GM12878 (cell line): ENCODE measurements around the gene CRYZL1. TPM values are rescaled to one million over a fixed set of nuclear protein-coding genes. Genes with fewer than 3 reads are reported as not detected.
A peak's percentile ranks its signal among the peaks of the same experiment; 100 is the strongest.

ENCODE experiments used
- CREB1 ChIP-seq: IDR thresholded peaks from 2 replicates; pipeline ENCODE4 v1.6.1; 2012; ENCODE audit warnings: low read depth, mild to moderate bottlenecking, inconsistent platforms
- EP300 ChIP-seq, 2 experiments: fragments of 150-350 bp in 1 of 2; IDR thresholded peaks; 2 replicates each; pipeline ENCODE4 v1.6.1; 2011 to 2012; ENCODE audit warnings: low read depth in 2 of 2, low read length in 2 of 2, borderline replicate concordance in 1 of 2, improper control_type of control experiment in 1 of 2, inconsistent platforms in 1 of 2; ENCODE audit not compliant: control insufficient read depth in 1 of 2
- ETV6 ChIP-seq, 2 experiments: fragments of 450-650 bp in 1 of 2; IDR thresholded peaks in 1 of 2; conservative IDR thresholded peaks in 1 of 2; 2 replicates each; pipeline ENCODE4 v1.6.1; 2014; ENCODE audit warnings: antibody characterized with exemption in 1 of 2, borderline replicate concordance in 1 of 2, low read depth in 1 of 2, mild to moderate bottlenecking in 1 of 2, moderate library complexity in 1 of 2
- FOXK2 ChIP-seq: fragments of 450-650 bp; IDR thresholded peaks from 2 replicates; pipeline ENCODE4 v1.6.1; 2017; ENCODE audit warnings: mild to moderate bottlenecking, moderate library complexity
- HDAC6 ChIP-seq: fragments of 200-600 bp; sonication (generic); IDR thresholded peaks from one replicate; pipeline ENCODE4 v1.8.0; 2017; ENCODE audit warnings: antibody characterized with exemption; ENCODE audit not compliant: unreplicated experiment
- IKZF1 ChIP-seq: fragments of 450-650 bp; conservative IDR thresholded peaks from 2 replicates; pipeline ENCODE4 v1.6.1; 2017; ENCODE audit warnings: antibody characterized with exemption, mild to moderate bottlenecking
- KAT2A ChIP-seq: conservative IDR thresholded peaks from 2 replicates; pipeline ENCODE4 v1.6.1; 2011; ENCODE audit warnings: low read depth, low read length; ENCODE audit not compliant: control insufficient read depth
- NFIC ChIP-seq: IDR thresholded peaks from 2 replicates; pipeline ENCODE4 v1.6.1; 2012; ENCODE audit warnings: low read depth, mild to moderate bottlenecking, inconsistent platforms, low read length, moderate library complexity
- PML ChIP-seq: IDR thresholded peaks from 2 replicates; pipeline ENCODE4 v1.6.1; 2012; ENCODE audit warnings: low read length, inconsistent platforms
- SMC3 ChIP-seq: IDR thresholded peaks from 2 replicates; pipeline ENCODE4 v1.6.1; 2011; ENCODE audit warnings: low read length, improper control_type of control experiment, borderline replicate concordance
- SRF ChIP-seq, 2 experiments: IDR thresholded peaks; 2 replicates each; pipeline ENCODE4 v1.6.1; 2011; ENCODE audit warnings: low read depth in 2 of 2, low read length in 2 of 2, mild to moderate bottlenecking in 1 of 2, moderate library complexity in 1 of 2
- ZNF622 ChIP-seq: fragments of 450-650 bp; IDR thresholded peaks from 2 replicates; pipeline ENCODE4 v1.6.1; 2017; ENCODE audit warnings: mild to moderate bottlenecking, inconsistent platforms
- polyA plus RNA-seq, 11 experiments: library from polyadenylated mRNA; depleted of rRNA in 4 of 11; unstranded in 6 of 11; stranded (reverse) in 5 of 11; fragments of >200 nt; fragmentation: Nextera tagmentation in 4 of 11; fragmentation: Illumina TruSeq in 1 of 11; extraction: Ambion mirVana in 4 of 11; extraction: Trizol in 1 of 11; gene quantifications; 1 replicate in 1 of 11; 2 replicates in 10 of 11; pipeline versions ENCODE4 v1.2.1 to v1.2.3, GENCODE V29; 2011 to 2016; ENCODE audit warnings: inconsistent platforms in 2 of 11, missing spikeins in 2 of 11, low read depth in 1 of 11
- total RNA-seq, 4 experiments: library from RNA; depleted of rRNA in 3 of 4; stranded (reverse); fragments of >200 nt in 3 of 4; fragmentation: Illumina TruSeq in 1 of 4; extraction: Trizol in 1 of 4; gene quantifications; 2 replicates each; pipeline versions ENCODE4 v1.2.1 to v1.2.3, GENCODE V29; 2013 to 2021
- TF ChIP-seq, protein P1 (sequence below): fragments of 450-650 bp; IDR thresholded peaks from 2 replicates; pipeline ENCODE4 v1.6.1; 2017; ENCODE audit warnings: mild to moderate bottlenecking, moderate library complexity
- TF ChIP-seq, protein P2 (sequence below): fragments of 450-650 bp; IDR thresholded peaks from 2 replicates; pipeline ENCODE4 v1.6.1; 2016; ENCODE audit warnings: mild to moderate bottlenecking
- TF ChIP-seq, protein P3 (sequence below): fragments of 450-650 bp; formaldehyde crosslinking; IDR thresholded peaks from 2 replicates; pipeline ENCODE4 v1.5.0; 2022; ENCODE audit warnings: mild to moderate bottlenecking, missing genetic modification characterization
- TF ChIP-seq, protein P4 (sequence below): fragments of 450-650 bp; IDR thresholded peaks from 2 replicates; pipeline ENCODE4 v1.6.1; 2017; ENCODE audit warnings: mild to moderate bottlenecking

The CRYZL1 gene
- total and polyA plus RNA-seq, 10 of the 15 experiments (the other 5 are each of a cell fraction or from before 2014, with no cell fraction given): 14.3 to 72.4 (median 30.7) TPM

DNA sequence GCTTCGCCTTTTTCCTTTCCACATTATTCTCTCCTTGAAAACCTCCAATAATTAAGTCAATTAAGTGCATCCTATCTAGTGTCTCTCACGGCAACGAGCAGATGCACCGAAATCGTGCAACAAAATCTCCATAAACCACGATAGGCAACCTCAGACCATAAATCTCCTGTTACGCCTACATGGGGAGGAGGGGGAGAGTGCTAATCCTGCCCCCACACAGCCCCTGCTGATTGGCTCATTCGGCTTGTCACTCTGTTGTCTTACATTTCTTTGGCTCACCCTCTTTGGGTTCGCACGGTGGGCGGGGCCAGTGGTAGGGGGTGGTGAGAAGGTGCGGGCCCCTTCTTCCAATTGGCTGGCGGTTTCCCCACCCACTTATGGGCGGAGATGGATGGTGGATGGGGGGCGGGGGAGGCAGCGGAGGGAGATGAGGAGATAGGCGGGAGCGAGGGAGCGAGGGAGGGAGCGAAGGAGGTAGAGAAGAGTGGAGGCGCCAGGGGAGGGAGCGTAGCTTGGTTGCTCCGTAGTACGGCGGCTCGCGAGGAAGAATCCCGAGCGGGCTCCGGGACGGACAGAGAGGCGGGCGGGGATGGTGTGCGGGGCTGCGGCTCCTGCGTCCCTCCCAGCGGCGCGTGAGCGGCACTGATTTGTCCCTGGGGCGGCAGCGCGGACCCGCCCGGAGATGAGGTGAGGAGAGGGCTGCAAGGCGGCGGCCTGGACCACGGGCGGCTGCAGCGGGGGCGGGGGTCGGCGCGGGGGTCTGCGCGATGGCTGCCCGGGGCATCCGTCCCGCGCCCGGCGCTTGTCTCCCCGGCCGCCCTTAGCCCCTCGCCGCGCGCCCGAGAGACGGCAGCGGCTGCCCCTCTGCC lies 720 bp upstream of the CRYZL1 start, which contains the start of gene ITSN1 (continued):
- TF ChIP-seq, protein P1, sequence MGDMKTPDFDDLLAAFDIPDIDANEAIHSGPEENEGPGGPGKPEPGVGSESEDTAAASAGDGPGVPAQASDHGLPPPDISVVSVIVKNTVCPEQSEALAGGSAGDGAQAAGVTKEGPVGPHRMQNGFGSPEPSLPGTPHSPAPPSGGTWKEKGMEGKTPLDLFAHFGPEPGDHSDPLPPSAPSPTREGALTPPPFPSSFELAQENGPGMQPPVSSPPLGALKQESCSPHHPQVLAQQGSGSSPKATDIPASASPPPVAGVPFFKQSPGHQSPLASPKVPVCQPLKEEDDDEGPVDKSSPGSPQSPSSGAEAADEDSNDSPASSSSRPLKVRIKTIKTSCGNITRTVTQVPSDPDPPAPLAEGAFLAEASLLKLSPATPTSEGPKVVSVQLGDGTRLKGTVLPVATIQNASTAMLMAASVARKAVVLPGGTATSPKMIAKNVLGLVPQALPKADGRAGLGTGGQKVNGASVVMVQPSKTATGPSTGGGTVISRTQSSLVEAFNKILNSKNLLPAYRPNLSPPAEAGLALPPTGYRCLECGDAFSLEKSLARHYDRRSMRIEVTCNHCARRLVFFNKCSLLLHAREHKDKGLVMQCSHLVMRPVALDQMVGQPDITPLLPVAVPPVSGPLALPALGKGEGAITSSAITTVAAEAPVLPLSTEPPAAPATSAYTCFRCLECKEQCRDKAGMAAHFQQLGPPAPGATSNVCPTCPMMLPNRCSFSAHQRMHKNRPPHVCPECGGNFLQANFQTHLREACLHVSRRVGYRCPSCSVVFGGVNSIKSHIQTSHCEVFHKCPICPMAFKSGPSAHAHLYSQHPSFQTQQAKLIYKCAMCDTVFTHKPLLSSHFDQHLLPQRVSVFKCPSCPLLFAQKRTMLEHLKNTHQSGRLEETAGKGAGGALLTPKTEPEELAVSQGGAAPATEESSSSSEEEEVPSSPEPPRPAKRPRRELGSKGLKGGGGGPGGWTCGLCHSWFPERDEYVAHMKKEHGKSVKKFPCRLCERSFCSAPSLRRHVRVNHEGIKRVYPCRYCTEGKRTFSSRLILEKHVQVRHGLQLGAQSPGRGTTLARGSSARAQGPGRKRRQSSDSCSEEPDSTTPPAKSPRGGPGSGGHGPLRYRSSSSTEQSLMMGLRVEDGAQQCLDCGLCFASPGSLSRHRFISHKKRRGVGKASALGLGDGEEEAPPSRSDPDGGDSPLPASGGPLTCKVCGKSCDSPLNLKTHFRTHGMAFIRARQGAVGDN: no peak
- TF ChIP-seq HDAC6 (no peak), SRF (IDR thresholded peaks at IDR 0.05; ENCODE audit: low read depth in 2 of 2, low read length in 2 of 2) (no peak), EP300 (IDR thresholded peaks at IDR 0.05; ENCODE audit: borderline replicate concordance in 1 of 2, control insufficient read depth in 1 of 2, low read depth in 2 of 2, low read length in 2 of 2) (no peak), PML (no peak), FOXK2 (no peak), IKZF1 (no peak; the same call in 1 of the 2 replicates), NFIC (no peak), SMC3 (no peak), ZNF622 (peak; percentile 31; the same call in 1 of the 2 replicates), ETV6 (conservative IDR thresholded peaks at IDR 0.05 in 1 of 2, IDR thresholded peaks at IDR 0.05 in 1 of 2; ENCODE audit: borderline replicate concordance in 1 of 2, low read depth in 1 of 2) (no peak), KAT2A (no peak), CREB1 (peak; percentile 48)
- TF ChIP-seq, protein P2, sequence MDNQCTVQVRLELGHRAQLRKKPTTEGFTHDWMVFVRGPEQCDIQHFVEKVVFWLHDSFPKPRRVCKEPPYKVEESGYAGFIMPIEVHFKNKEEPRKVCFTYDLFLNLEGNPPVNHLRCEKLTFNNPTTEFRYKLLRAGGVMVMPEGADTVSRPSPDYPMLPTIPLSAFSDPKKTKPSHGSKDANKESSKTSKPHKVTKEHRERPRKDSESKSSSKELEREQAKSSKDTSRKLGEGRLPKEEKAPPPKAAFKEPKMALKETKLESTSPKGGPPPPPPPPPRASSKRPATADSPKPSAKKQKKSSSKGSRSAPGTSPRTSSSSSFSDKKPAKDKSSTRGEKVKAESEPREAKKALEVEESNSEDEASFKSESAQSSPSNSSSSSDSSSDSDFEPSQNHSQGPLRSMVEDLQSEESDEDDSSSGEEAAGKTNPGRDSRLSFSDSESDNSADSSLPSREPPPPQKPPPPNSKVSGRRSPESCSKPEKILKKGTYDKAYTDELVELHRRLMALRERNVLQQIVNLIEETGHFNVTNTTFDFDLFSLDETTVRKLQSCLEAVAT: peak; percentile 95
- TF ChIP-seq, protein P3, sequence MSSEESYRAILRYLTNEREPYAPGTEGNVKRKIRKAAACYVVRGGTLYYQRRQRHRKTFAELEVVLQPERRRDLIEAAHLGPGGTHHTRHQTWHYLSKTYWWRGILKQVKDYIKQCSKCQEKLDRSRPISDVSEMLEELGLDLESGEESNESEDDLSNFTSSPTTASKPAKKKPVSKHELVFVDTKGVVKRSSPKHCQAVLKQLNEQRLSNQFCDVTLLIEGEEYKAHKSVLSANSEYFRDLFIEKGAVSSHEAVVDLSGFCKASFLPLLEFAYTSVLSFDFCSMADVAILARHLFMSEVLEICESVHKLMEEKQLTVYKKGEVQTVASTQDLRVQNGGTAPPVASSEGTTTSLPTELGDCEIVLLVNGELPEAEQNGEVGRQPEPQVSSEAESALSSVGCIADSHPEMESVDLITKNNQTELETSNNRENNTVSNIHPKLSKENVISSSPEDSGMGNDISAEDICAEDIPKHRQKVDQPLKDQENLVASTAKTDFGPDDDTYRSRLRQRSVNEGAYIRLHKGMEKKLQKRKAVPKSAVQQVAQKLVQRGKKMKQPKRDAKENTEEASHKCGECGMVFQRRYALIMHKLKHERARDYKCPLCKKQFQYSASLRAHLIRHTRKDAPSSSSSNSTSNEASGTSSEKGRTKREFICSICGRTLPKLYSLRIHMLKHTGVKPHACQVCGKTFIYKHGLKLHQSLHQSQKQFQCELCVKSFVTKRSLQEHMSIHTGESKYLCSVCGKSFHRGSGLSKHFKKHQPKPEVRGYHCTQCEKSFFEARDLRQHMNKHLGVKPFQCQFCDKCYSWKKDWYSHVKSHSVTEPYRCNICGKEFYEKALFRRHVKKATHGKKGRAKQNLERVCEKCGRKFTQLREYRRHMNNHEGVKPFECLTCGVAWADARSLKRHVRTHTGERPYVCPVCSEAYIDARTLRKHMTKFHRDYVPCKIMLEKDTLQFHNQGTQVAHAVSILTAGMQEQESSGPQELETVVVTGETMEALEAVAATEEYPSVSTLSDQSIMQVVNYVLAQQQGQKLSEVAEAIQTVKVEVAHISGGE (CRISPR knock-in tag): no peak
- TF ChIP-seq, protein P4, sequence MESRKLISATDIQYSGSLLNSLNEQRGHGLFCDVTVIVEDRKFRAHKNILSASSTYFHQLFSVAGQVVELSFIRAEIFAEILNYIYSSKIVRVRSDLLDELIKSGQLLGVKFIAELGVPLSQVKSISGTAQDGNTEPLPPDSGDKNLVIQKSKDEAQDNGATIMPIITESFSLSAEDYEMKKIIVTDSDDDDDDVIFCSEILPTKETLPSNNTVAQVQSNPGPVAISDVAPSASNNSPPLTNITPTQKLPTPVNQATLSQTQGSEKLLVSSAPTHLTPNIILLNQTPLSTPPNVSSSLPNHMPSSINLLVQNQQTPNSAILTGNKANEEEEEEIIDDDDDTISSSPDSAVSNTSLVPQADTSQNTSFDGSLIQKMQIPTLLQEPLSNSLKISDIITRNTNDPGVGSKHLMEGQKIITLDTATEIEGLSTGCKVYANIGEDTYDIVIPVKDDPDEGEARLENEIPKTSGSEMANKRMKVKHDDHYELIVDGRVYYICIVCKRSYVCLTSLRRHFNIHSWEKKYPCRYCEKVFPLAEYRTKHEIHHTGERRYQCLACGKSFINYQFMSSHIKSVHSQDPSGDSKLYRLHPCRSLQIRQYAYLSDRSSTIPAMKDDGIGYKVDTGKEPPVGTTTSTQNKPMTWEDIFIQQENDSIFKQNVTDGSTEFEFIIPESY: no peak
